Fibroblast of lung (primary cell): ENCODE results near the gene SCN2A.

Source experiments
- CTCF ChIP-seq, 2 donors: IDR thresholded peaks in 1 of 2; conservative IDR thresholded peaks in 1 of 2; 1 replicate in 1 of 2; 2 replicates in 1 of 2; pipeline ENCODE4 v1.5.1; 2011 to 2012; ENCODE audit warnings: low read length in 2 of 2, control low read depth in 1 of 2, inconsistent platforms in 1 of 2, low read depth in 1 of 2, mild to moderate bottlenecking in 1 of 2
- EZH2 ChIP-seq: IDR thresholded peaks from 2 replicates; pipeline ENCODE4 v1.5.1; 2012; ENCODE audit warnings: low read length, control low read depth, mild to moderate bottlenecking; ENCODE audit errors: missing control alignments

- TF ChIP-seq CTCF (conservative IDR thresholded peaks at IDR 0.05 in 1 of 2, IDR thresholded peaks at IDR 0.05 in 1 of 2; ENCODE audit: low read depth in 1 of 2, low read length in 2 of 2) (no peak), EZH2 (no peak)
Observed at GRCh38 chr2:165239856-165240515, 772 bp downstream of the SCN2A start.
